ENCODE measurements around the gene SERTAD4. TPM values are rescaled to one million over a fixed set of nuclear protein-coding genes. Genes with fewer than 3 reads are reported as not detected.

Gene SERTAD4
- total and polyA plus RNA-seq, 2 of the 8 experiments (the other 6 are each of a cell fraction or from before 2014, with no cell fraction given) = 0.54 to 3.2 TPM

GRCh38 chr1:210280221-210280620, 47.6 kb downstream of the SERTAD4 start (continued):
- TF ChIP-seq CHD7 (IDR thresholded peaks at IDR 0.05; ENCODE audit: insufficient replicate concordance, low read length) = no peak
- no peak for TF ChIP-seq FOSL1 (IDR thresholded peaks at IDR 0.05; ENCODE audit: insufficient read depth, low read depth, low read length)
- no peak for TF ChIP-seq NANOG (IDR thresholded peaks at IDR 0.05; ENCODE audit: insufficient read depth, low read depth, low read length, poor library complexity, severe bottlenecking)
- no peak for TF ChIP-seq CHD1 (IDR thresholded peaks at IDR 0.05; ENCODE audit: low read depth, low read length)
- no peak for TF ChIP-seq ATF2 (IDR thresholded peaks at IDR 0.05; ENCODE audit: low read length)

Data from H1 (cell line).